T-cell (primary cell): ENCODE measurements around the gene DCPS. TPM values are rescaled to one million over a fixed set of nuclear protein-coding genes. Genes with fewer than 3 reads are reported as not detected.

ENCODE experiments used
- ATAC-seq, 4 experiments: fragments of 200-7000 bp in 3 of 4; fragments of 150-1000 bp in 1 of 4; cut with Tn5 transposase; replicated peaks in 1 of 4; 1 replicate in 3 of 4; 2 replicates in 1 of 4; pipeline ENCODE4 v1.10.0; 2021; ENCODE audit warnings: moderate library complexity in 3 of 4, mild to moderate bottlenecking in 2 of 4, moderate number of reproducible peaks in 1 of 4
- CTCF ChIA-PET, 2 donors: fragments of 300-600 bp; sonication (Branson Sonifier 250); formaldehyde crosslinking; loops; one replicate each; lab custom pipeline; 2022; ENCODE audit warnings: antibody characterized with exemption in 2 of 2; lab: Charles Lee
- POLR2A ChIA-PET, 2 donors: fragments of 300-600 bp; sonication (Branson Sonifier 250); formaldehyde crosslinking; loops; one replicate each; lab custom pipeline; 2022; ENCODE audit warnings: antibody characterized with exemption in 2 of 2; lab: Charles Lee
- DNase-seq, 35 experiments: peaks; one replicate each; pipeline versions ENCODE4 v3.0.0 to v3.0.0-alpha.2; 2013 to 2023
- H3K27ac ChIP-seq: one replicate; pipeline ENCODE4 v1.5.1; 2013; ENCODE audit warnings: low read length
- H3K27me3 ChIP-seq, 2 experiments: replicated peaks in 1 of 2; 1 replicate in 1 of 2; 2 replicates in 1 of 2; pipeline versions ENCODE4 v1.6.1 to v1.7.0; 2013; ENCODE audit warnings: low read length in 1 of 2, mixed read lengths in 1 of 2; ENCODE audit not compliant: control insufficient read depth in 2 of 2, insufficient read depth in 2 of 2; ENCODE audit errors: extremely low read depth in 1 of 2
- H3K36me3 ChIP-seq, 2 donors: 1 replicate in 1 of 2; 2 replicates in 1 of 2; pipeline versions ENCODE4 v1.6.1 to v1.7.0; 2013; ENCODE audit warnings: low read length in 1 of 2; ENCODE audit not compliant: control insufficient read depth in 2 of 2, insufficient read depth in 1 of 2; ENCODE audit errors: extremely low read depth in 1 of 2
- H3K4me1 ChIP-seq, 2 experiments: 1 replicate in 1 of 2; 2 replicates in 1 of 2; pipeline versions ENCODE4 v1.6.1 to v1.7.0; 2013; ENCODE audit warnings: low read length in 2 of 2, mixed read lengths in 1 of 2; ENCODE audit not compliant: insufficient read depth in 2 of 2, control insufficient read depth in 1 of 2; ENCODE audit errors: extremely low read depth in 1 of 2
- H3K4me3 ChIP-seq, 2 donors: 1 replicate in 1 of 2; 2 replicates in 1 of 2; pipeline versions ENCODE4 v1.5.1 to v1.7.0; 2013; ENCODE audit warnings: mild to moderate bottlenecking in 2 of 2, low read length in 1 of 2, moderate library complexity in 1 of 2; ENCODE audit not compliant: control insufficient read depth in 1 of 2; ENCODE audit errors: extremely low read depth in 1 of 2
- H3K9me3 ChIP-seq: 2 replicates; pipeline ENCODE4 v1.7.0; 2013
- H3K27ac Mint-ChIP-seq, 2 donors: one replicate each; pipeline ENCODE4 v1.8.0; 2020 to 2021; ENCODE audit warnings: mild to moderate bottlenecking in 2 of 2, mixed read lengths in 2 of 2
- H3K27me3 Mint-ChIP-seq, 2 donors: one replicate each; pipeline ENCODE4 v1.8.0; 2021 to 2022; ENCODE audit warnings: mixed read lengths in 2 of 2
- H3K36me3 Mint-ChIP-seq: one replicate; pipeline ENCODE4 v1.8.0; 2021; ENCODE audit warnings: mixed read lengths
- H3K4me1 Mint-ChIP-seq, 3 donors: one replicate each; pipeline ENCODE4 v1.8.0; 2020 to 2022; ENCODE audit warnings: mixed read lengths in 3 of 3, mild to moderate bottlenecking in 1 of 3
- H3K4me3 Mint-ChIP-seq, 3 donors: one replicate each; pipeline ENCODE4 v1.8.0; 2020 to 2022; ENCODE audit warnings: mild to moderate bottlenecking in 3 of 3, mixed read lengths in 3 of 3, moderate library complexity in 3 of 3
- H3K9me3 Mint-ChIP-seq, 3 donors: one replicate each; pipeline ENCODE4 v1.8.0; 2020 to 2022; ENCODE audit warnings: mixed read lengths in 3 of 3
- WGBS: methylation state at CpG from one replicate; pipeline ENCODE4 v1.1.5; 2013; ENCODE audit warnings: missing lambda C conversion rate; ENCODE audit not compliant: insufficient coverage; 5-methylcytosine and 5-hydroxymethylcytosine counted together
- total RNA-seq, 35 experiments: library from RNA in 6 of 35; stranded (reverse) in 6 of 35; fragments of 120-200 nt in 1 of 35; gene quantifications; one replicate each; pipeline versions ENCODE4 v1.2.1 to v1.2.4 and lab custom pipeline; 2013 to 2026

Gene DCPS
- total RNA-seq, 5 donors from 2014 or later (not counting 1 experiment from before 2014, with no cell fraction given): 12.4 to 23.7 (median 19.8) TPM

- 92% methylated on average over 6 of the region's 8 CpGs for WGBS
- peaks cover 0 to 34% of the 10 kb centered on the region in 2 donors for H3K36me3 ChIP-seq
- H3K27ac Mint-ChIP-seq: no peak overlapping the region
These were observed 9.1 kb downstream of the DCPS start for GRCh38 chr11:126312961-126313360.

GRCh38 chr11:126313826-126314225, 10.0 kb downstream of the DCPS start:
- H3K36me3 Mint-ChIP-seq: peaks cover 48% of the 10 kb centered on the region

More at GRCh38 chr11:126312961-126313360, 9.1 kb downstream of the DCPS start:
- DNase-seq: no peak
- Mint-ChIP-seq H3K9me3 (peaks cover 0 to 7% (median 4%) of the 10 kb centered on the region in 3 donors), H3K4me3 (no peak overlapping the region), H3K27me3 (no peaks in the 10 kb centered on the region), H3K36me3 (peaks cover 51% of the 10 kb centered on the region), H3K4me1 (peaks cover 23 to 38% (median 28%) of the 10 kb centered on the region in 3 donors)
- H3K4me1 ChIP-seq: peaks cover 3 to 15% of the 10 kb centered on the region in 2 experiments
- ChIA-PET CTCF (interaction anchor here (0.7 to 0.9 kb wide), 4 partner anchors 9 to 344 kb away, joined by 3 to 5 read pairs (median 3); no protein-coding TSS in a partner anchor), POLR2A (interaction anchor here in 1 of 2 donors (0.7 kb wide), 1 partner anchor 425 kb away, joined by 4 read pairs; no protein-coding TSS in a partner anchor)
- ATAC-seq: no peak
- H3K27ac ChIP-seq: no peak overlapping the region
- H3K27me3 ChIP-seq: no peaks in the 10 kb centered on the region
- H3K4me3 ChIP-seq: no peak overlapping the region
- no peaks in the 10 kb centered on the region for H3K9me3 ChIP-seq

GRCh38 chr11:126317432-126317755, 13.5 kb downstream of the DCPS start:
- peak overlapping the region in 1 of 2 donors; percentile 11 for H3K4me3 ChIP-seq
- peaks cover 17 to 25% of the 10 kb centered on the region in 2 experiments for H3K4me1 ChIP-seq
- peaks cover 0 to 12% of the 10 kb centered on the region in 2 donors for H3K36me3 ChIP-seq
- no peak for DNase-seq
- Mint-ChIP-seq H3K36me3 (peaks cover 41% of the 10 kb centered on the region), H3K27ac (peak overlapping the region; percentile 84 to 94), H3K4me1 (peaks cover 28 to 46% (median 36%) of the 10 kb centered on the region in 3 donors), H3K9me3 (peaks cover 0 to 7% (median 4%) of the 10 kb centered on the region in 3 donors), H3K4me3 (peak overlapping the region in 2 of 3 donors; percentile 51 to 72), H3K27me3 (no peaks in the 10 kb centered on the region)
- 0% methylated on average over 1 of the region's 1 CpG for WGBS
- ATAC-seq: no peak
- ChIA-PET CTCF (interaction anchor here (0.6 to 2.6 kb wide), 3 partner anchors 8 to 163 kb away, joined by 3 to 13 read pairs (median 3); partner anchors contain the start of gene DCPS (in 1 of the 2)), POLR2A (no interaction called here)
- H3K9me3 ChIP-seq: no peaks in the 10 kb centered on the region
- peak overlapping the region; percentile 57 for H3K27ac ChIP-seq
- no peaks in the 10 kb centered on the region for H3K27me3 ChIP-seq

More at GRCh38 chr11:126313826-126314225, 10.0 kb downstream of the DCPS start:
- Histone ChIP-seq H3K36me3 (peaks cover 0 to 28% of the 10 kb centered on the region in 2 donors), H3K4me1 (peaks cover 11 to 24% of the 10 kb centered on the region in 2 experiments), H3K4me3 (no peak overlapping the region), H3K27me3 (no peaks in the 10 kb centered on the region), H3K9me3 (no peaks in the 10 kb centered on the region), H3K27ac (no peak overlapping the region)
- Mint-ChIP-seq H3K4me3 (no peak overlapping the region), H3K4me1 (peaks cover 31 to 43% (median 32%) of the 10 kb centered on the region in 3 donors), H3K9me3 (peaks cover 0 to 7% (median 4%) of the 10 kb centered on the region in 3 donors), H3K27ac (no peak overlapping the region), H3K27me3 (no peaks in the 10 kb centered on the region)
- ATAC-seq (no peak), DNase-seq (no peak)
- ChIA-PET POLR2A (no interaction called here), CTCF (interaction anchor here in 1 of 2 donors (0.6 kb wide), 1 partner anchor 10 kb away, joined by 3 read pairs; no protein-coding TSS in a partner anchor)
- 100% methylated on average over 1 of the region's 5 CpGs for WGBS

- Mint-ChIP-seq H3K36me3 (peaks cover 41% of the 10 kb centered on the region), H3K27me3 (no peaks in the 10 kb centered on the region), H3K9me3 (peaks cover 0 to 7% (median 4%) of the 10 kb centered on the region in 3 donors), H3K4me1 (peaks cover 28 to 46% (median 36%) of the 10 kb centered on the region in 3 donors), H3K27ac (peak overlapping the region; percentile 84 to 94), H3K4me3 (peak overlapping the region; percentile 49 to 72 (median 51))
- Histone ChIP-seq H3K4me1 (peaks cover 17 to 25% of the 10 kb centered on the region in 2 experiments), H3K4me3 (peak overlapping the region in 1 of 2 donors; percentile 11), H3K27me3 (no peaks in the 10 kb centered on the region), H3K27ac (peak overlapping the region; percentile 57), H3K9me3 (no peaks in the 10 kb centered on the region), H3K36me3 (peaks cover 0 to 12% of the 10 kb centered on the region in 2 donors)
- ATAC-seq (peak; percentile 61 to 78 (median 70)), DNase-seq (peak in 11 of 35 experiments; percentile 7 to 52 (median 30))
- POLR2A ChIA-PET: interaction anchor here in 1 of 2 donors (0.6 kb wide), 1 partner anchor 20 kb away, joined by 3 read pairs; no protein-coding TSS in a partner anchor
- CTCF ChIA-PET: interaction anchor here (0.6 to 2.6 kb wide), 5 partner anchors 8 to 162 kb away, joined by 3 to 13 read pairs (median 4); partner anchors contain the start of gene DCPS (in 1 of the 2)
- WGBS: 67% methylated on average over 4 of the region's 14 CpGs
These were observed 14.1 kb downstream of the DCPS start for GRCh38 chr11:126317756-126318573.

GRCh38 chr11:126318574-126319373, 14.9 kb downstream of the DCPS start:
- H3K36me3 ChIP-seq: peaks cover 0 to 11% of the 10 kb centered on the region in 2 donors
- 43% methylated on average over 4 of the region's 9 CpGs for WGBS
- no peak overlapping the region for H3K4me3 ChIP-seq
- H3K4me3 Mint-ChIP-seq: peak overlapping the region; percentile 28 to 72 (median 29)
- peak overlapping the region; percentile 57 for H3K27ac ChIP-seq
- DNase-seq (peak in 15 of 35 experiments; percentile 12 to 56 (median 34)), ATAC-seq (peak; percentile 72 to 78 (median 76))
- CTCF ChIA-PET: interaction anchor here (0.8 to 2.6 kb wide), 5 partner anchors 9 to 162 kb away, joined by 3 to 13 read pairs (median 4); partner anchors contain the start of gene DCPS (in 1 of the 2)
- H3K9me3 Mint-ChIP-seq: peaks cover 0 to 7% (median 4%) of the 10 kb centered on the region in 3 donors
- no peaks in the 10 kb centered on the region for H3K9me3 ChIP-seq
- no peaks in the 10 kb centered on the region for H3K27me3 ChIP-seq
- H3K36me3 Mint-ChIP-seq: peaks cover 37% of the 10 kb centered on the region
- no peaks in the 10 kb centered on the region for H3K27me3 Mint-ChIP-seq
- H3K27ac Mint-ChIP-seq: peak overlapping the region; percentile 84 to 94
- H3K4me1 Mint-ChIP-seq: peaks cover 28 to 46% (median 36%) of the 10 kb centered on the region in 3 donors
- POLR2A ChIA-PET: interaction anchor here in 1 of 2 donors (0.6 to 1.4 kb wide), 3 partner anchors 11 to 37 kb away, joined by 3 to 5 read pairs (median 5); no protein-coding TSS in a partner anchor
- peaks cover 17 to 25% of the 10 kb centered on the region in 2 experiments for H3K4me1 ChIP-seq
